HAP-1 (cell line): Measurements from ENCODE around the gene NUDCD3.

Experiments used
- DNase-seq, 2 experiments: peaks; one replicate each; pipeline ENCODE4 v3.0.0-alpha.2; 2016 to 2020; ENCODE audit warnings: low spot score in 2 of 2
- H3K27me3 ChIP-seq: fragments of 250-450 bp; sonication (Bioruptor Pico); 2 replicates; pipeline ENCODE4 v1.5.1; 2020; ENCODE audit warnings: low read depth, mild to moderate bottlenecking, moderate library complexity
- H3K36me3 ChIP-seq: fragments of 250-450 bp; sonication (Bioruptor Pico); replicated peaks from 2 replicates; pipeline ENCODE4 v1.5.1; 2020; ENCODE audit warnings: mild to moderate bottlenecking
- H3K4me1 ChIP-seq: fragments of 250-450 bp; sonication (Bioruptor Pico); 2 replicates; pipeline ENCODE4 v1.5.1; 2020; ENCODE audit warnings: mild to moderate bottlenecking
- H3K4me3 ChIP-seq: fragments of 250-450 bp; sonication (Bioruptor Pico); 2 replicates; pipeline ENCODE4 v1.5.1; 2020; ENCODE audit warnings: mild to moderate bottlenecking, moderate library complexity
- H3K9me3 ChIP-seq: fragments of 250-450 bp; sonication (Bioruptor Pico); 2 replicates; pipeline ENCODE4 v1.5.1; 2020; ENCODE audit warnings: mild to moderate bottlenecking, moderate library complexity
- in situ Hi-C: fragments of 300-500 bp; cut with MboI; formaldehyde crosslinking; loops from 3 replicates; pipeline ENCODE4 v1.14.3; 2020; ENCODE audit warnings: low sequenced_read_pairs, inconsistent platforms, mixed read lengths

NUDCD3 gene

DNA sequence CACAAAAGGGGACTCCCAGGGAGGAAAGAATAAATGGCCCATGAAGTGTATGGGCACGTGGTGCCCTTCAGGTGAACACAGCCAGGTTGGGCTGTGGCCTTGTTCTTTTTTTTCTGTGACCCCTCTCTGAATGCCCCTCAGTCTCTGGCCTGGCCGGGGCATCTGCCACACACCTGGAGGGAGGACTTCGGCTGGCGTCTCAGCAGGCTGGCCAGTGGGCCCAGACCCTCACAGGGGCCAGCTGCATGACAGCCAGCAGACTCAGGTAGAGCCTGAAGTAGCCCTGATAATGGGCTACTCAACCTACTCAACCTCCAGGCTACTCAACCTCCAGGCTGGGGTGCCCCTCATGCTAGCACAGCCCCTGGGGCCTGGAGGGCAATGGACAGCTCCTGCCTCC is 155.3 kb downstream of the NUDCD3 start:
- in situ Hi-C loops, result no loop called here

DNA sequence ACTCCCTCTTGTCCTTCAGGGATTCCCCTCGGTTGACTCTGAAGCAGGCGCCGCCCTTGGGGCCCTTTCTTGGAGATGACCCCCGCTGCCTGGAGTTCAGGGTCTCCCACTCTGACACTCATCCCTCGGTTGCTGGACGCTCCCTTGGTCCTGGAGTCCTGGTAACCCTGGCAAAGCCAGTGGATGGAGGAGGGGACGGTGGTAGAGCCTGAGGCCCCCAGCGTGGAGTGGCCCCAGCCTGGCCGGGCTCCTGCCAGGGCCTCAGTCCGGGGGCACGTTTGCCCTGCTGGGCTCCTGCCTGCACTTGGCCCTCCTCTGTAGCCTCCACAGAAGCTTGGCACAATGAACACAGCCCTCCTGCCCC is 155.7 kb downstream of the NUDCD3 start:
- H3K9me3 ChIP-seq, result no peaks in the 10 kb centered on the region
- in situ Hi-C loops, result no loop called here
- H3K4me3 ChIP-seq, result no peak overlapping the region
- no peaks in the 10 kb centered on the region for H3K36me3 ChIP-seq
- peaks cover 9% of the 10 kb centered on the region for H3K4me1 ChIP-seq
- DNase-seq, result no peak
- H3K27me3 ChIP-seq, result peaks cover 16% of the 10 kb centered on the region

More for the DNA sequence above, 155.3 kb downstream of the NUDCD3 start:
- no peak for DNase-seq
- Histone ChIP-seq H3K36me3 (no peaks in the 10 kb centered on the region), H3K4me3 (no peak overlapping the region), H3K4me1 (peaks cover 9% of the 10 kb centered on the region), H3K9me3 (no peaks in the 10 kb centered on the region), H3K27me3 (peaks cover 16% of the 10 kb centered on the region)

- Histone ChIP-seq H3K36me3 (no peaks in the 10 kb centered on the region), H3K4me3 (no peak overlapping the region), H3K9me3 (no peaks in the 10 kb centered on the region), H3K27me3 (peaks cover 16% of the 10 kb centered on the region), H3K4me1 (peaks cover 9% of the 10 kb centered on the region)
- no peak for DNase-seq
- in situ Hi-C loops, result no loop called here
Measured at GRCh38 chr7:44333911-44334733, 156.3 kb downstream of the NUDCD3 start.

- Histone ChIP-seq H3K36me3 (no peaks in the 10 kb centered on the region), H3K27me3 (peaks cover 4% of the 10 kb centered on the region; the same call in 1 of the 2 replicates), H3K4me3 (no peak overlapping the region), H3K4me1 (peaks cover 9% of the 10 kb centered on the region), H3K9me3 (no peaks in the 10 kb centered on the region)
- in situ Hi-C loops, result no loop called here
- DNase-seq, result peak; percentile 63
Measured at GRCh38 chr7:44331682-44332081, 158.8 kb downstream of the NUDCD3 start.

DNA sequence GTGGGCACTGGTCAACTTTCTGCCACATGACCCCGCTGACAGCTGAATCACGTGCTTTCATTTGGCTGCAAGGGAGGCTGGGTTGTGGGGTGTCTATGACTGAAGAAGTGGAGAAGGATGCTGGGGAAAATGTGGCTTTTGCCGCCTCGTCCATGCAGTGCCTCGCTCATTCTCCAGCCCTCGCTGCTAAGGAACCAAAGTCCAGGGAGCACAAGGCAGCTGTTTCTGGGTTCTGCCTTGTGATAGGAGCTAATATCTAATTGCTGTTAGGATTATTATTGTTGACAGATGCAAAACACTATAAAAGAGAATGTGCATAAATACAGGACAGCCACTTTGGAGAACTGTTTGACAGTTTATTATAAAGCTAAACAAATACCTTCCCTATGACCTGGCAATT is 160.1 kb downstream of the NUDCD3 start:
- in situ Hi-C loops, result no loop called here
- H3K9me3 ChIP-seq, result no peaks in the 10 kb centered on the region
- H3K27me3 ChIP-seq, result peaks cover 6% of the 10 kb centered on the region; the same call in 1 of the 2 replicates
- no peak overlapping the region for H3K4me3 ChIP-seq
- DNase-seq, result no peak
- no peaks in the 10 kb centered on the region for H3K36me3 ChIP-seq
- peaks cover 9% of the 10 kb centered on the region for H3K4me1 ChIP-seq

GRCh38 chr7:44329888-44330287 is 160.6 kb downstream of the NUDCD3 start:
- Histone ChIP-seq H3K9me3 (no peaks in the 10 kb centered on the region), H3K4me1 (peaks cover 9% of the 10 kb centered on the region), H3K4me3 (no peak overlapping the region), H3K27me3 (peaks cover 6% of the 10 kb centered on the region; the same call in 1 of the 2 replicates), H3K36me3 (no peaks in the 10 kb centered on the region)
- in situ Hi-C loops, result no loop called here
- no peak for DNase-seq
